Right ventricle myocardium inferior (tissue), 1 donor: ENCODE data around the gene ZBTB12. TPM values are rescaled to one million over a fixed set of nuclear protein-coding genes. Genes with fewer than 3 reads are reported as not detected.
"Not testable (repeated sequence)": the region's sequence is repeated elsewhere in the genome, so short reads cannot be mapped to it uniquely, and the experiment has no call there.

ENCODE experiments used
- ATAC-seq: fragments of 200-7000 bp; cut with Tn5 transposase; one replicate; pipeline ENCODE4 v1.9.1; 2020; ENCODE audit warnings: mild to moderate bottlenecking, moderate library complexity
- DNase-seq: peaks from one replicate; pipeline ENCODE4 v3.0.0; 2021; ENCODE audit errors: missing footprints
- intact Hi-C: fragments of 100-400 bp; cut with DNase I; formaldehyde crosslinking; loops from one replicate; pipeline ENCODE4 v1.11.0; 2022
- total RNA-seq: library from RNA; stranded (reverse); fragmentation: NEBNext Ultra II Directional; extraction: Animal tissue kit (Norgen Biotek cat#: 25700); gene quantifications from one replicate; pipeline ENCODE4 v1.2.1, GENCODE V29; 2021
- donor health status: DM: no; HTN: yes; CAD: no; lungs with severe emphysema.

The ZBTB12 gene
- total RNA-seq, 1 donor from 2014 or later, result 3.2 TPM

GRCh38 chr6:31927863-31928671, 26.2 kb upstream of the ZBTB12 start:
- intact Hi-C loops, result no loop called here
- no peak for DNase-seq
- no peak for ATAC-seq

GRCh38 chr6:31927242-31927862, 25.5 kb upstream of the ZBTB12 start, which contains the start of gene C2:
Gene C2, plus strand, starts transcription at chr6:31927717. Its CDS starts 36 bp downstream, at chr6:31927753.
- intact Hi-C loops, result no loop called here
- no peak for DNase-seq
- no peak for ATAC-seq

- intact Hi-C loops, result no loop called here
- DNase-seq (no peak), ATAC-seq (no peak)
Observed at GRCh38 chr6:31922942-31923341, 21.1 kb upstream of the ZBTB12 start.

- ATAC-seq, result no peak
- DNase-seq, result no peak
- intact Hi-C loops, result no loop called here
Observed at GRCh38 chr6:31920811-31921210, 18.9 kb upstream of the ZBTB12 start.

- ATAC-seq (no peak), DNase-seq (no peak)
- intact Hi-C loops, result no loop called here
Observed at GRCh38 chr6:31919624-31920303, 17.9 kb upstream of the ZBTB12 start.

DNA sequence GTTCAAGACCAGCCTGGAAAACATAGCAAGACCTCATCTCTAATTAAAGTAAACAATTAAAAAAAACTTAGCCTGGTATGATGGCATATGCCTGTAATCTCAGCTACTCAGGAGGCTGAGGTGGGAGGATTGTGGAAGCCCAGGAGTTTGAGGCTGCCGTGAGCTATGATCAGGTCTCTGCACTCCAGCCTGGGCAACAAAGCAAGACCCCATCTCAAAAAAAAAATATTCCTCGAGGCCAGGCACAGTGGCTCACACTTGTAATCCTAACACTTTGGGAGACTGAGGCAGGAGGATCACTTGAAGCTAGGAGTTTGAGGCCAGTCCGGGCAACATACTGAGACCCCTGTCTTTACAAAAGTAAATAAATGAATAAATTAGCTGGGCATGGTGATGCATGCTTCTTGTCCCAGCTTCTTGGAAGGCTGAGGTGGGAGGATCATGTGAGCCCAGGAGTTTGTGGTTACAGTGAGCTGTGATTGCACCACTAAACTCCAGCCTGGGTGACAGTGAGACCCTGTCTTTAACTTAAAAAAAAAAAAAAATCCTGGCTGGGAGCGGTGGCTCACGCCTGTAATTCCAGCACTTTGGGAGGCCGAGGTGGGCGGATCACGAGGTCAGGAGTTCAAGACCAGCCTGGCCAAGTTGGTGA, 16.3 kb upstream of the ZBTB12 start:
- ATAC-seq, result no peak
- DNase-seq, result no peak
- intact Hi-C loops, result no loop called here

DNA sequence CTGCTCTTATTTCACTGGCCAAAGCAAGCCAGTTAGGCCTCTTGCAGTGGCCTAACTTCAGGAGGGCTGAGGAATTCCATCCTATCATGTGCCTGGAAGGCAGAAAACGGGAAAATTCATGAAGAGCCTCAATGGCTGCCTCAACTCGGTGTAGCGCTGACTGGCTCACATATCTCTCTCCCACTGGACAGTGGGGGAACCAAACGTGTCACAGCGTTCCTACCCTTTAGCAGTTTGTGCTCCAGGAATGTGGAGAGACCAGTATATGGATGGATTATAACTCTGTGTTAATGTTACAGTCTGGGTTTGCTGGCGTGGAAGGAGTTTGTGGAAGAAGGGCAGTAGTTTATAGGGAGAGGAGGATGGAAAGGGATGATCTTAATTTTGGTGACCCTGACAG, 13.9 kb upstream of the ZBTB12 start:
- DNase-seq (no peak), ATAC-seq (no peak)
- intact Hi-C loops, result no loop called here

DNA sequence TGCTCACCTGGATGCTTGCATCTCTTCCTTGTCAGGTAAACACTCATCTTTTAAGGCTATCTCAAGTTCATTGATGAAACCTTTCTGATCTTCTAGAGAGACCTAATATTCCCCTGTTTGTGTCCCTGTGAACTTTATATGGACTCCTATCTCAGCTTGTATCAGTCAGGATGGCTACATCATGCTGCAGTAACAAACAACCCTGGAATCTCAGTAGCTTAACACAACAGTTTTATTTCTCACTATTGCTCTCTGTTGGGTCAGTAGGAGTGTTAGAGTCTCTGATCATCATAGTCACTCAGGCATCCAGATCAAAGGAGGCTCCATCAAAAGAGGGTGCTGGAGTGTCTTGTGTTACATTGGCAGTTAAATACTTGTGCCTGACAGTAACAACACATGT, 13.5 kb upstream of the ZBTB12 start:
- DNase-seq (no peak), ATAC-seq (no peak)
- intact Hi-C loops, result no loop called here

- no peak for DNase-seq
- intact Hi-C loops, result no loop called here
- ATAC-seq, result no peak
Observed at GRCh38 chr6:31911826-31912585, 10.1 kb upstream of the ZBTB12 start.

- ATAC-seq, DNase-seq: not testable (repeated sequence)
- intact Hi-C loops, result loop anchor here (5.0 kb wide), 1 partner anchor 158 kb away; no protein-coding TSS in a partner anchor
Observed at GRCh38 chr6:31909298-31909697, 7.4 kb upstream of the ZBTB12 start.

- DNase-seq (no peak), ATAC-seq (no peak)
- intact Hi-C loops, result loop anchor here (5.0 kb wide), 1 partner anchor 159 kb away; no protein-coding TSS in a partner anchor
Observed at GRCh38 chr6:31908791-31909190, 6.9 kb upstream of the ZBTB12 start.

DNA sequence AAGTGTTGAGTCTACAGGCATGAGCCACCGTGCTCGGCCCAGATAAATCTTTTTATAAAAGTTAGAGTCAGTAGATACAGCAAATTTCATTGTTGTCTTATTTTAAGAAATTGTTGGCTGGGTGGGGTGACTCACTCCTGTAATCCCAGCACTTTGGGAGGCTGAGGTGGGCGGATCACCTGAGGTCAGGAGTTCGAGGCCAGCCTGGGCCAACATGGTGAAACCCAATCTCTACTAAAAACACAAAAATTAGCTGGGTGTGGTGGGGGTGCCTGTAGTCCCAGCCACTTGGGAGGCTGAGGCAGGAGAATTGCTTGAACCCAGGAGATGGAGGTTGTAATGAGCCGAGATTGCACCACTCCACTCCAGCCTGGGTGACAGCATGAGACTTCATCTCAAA, 6.4 kb upstream of the ZBTB12 start:
- DNase-seq, ATAC-seq: not testable (repeated sequence)
- intact Hi-C loops, result loop anchor here (5.0 kb wide), 1 partner anchor 159 kb away; no protein-coding TSS in a partner anchor

GRCh38 chr6:31907158-31907813, 5.4 kb upstream of the ZBTB12 start:
- DNase-seq, result no peak
- intact Hi-C loops, result loop anchor here (5.0 kb wide), 1 partner anchor 160 kb away; no protein-coding TSS in a partner anchor
- peak; percentile 14 for ATAC-seq

DNA sequence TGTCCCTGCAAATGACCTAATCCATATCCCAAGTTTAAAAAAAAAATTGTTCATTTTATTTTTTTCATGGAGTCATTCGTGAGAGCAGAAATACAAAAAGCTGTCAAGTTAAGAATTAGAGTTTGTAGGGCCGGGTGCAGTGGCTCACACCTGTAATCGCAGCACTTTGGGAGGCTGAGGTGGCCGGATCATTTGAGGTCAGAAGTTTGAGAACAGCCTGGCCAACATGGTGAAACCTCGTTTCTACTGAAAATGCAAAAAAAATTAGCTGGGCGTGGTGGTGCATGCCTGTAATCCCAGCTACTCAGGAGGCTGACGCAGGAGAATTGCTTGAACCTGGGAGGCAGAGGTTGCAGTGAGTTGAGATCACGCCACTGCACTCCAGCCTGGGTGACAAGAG, 4.8 kb upstream of the ZBTB12 start:
- not testable (repeated sequence) for ATAC-seq, DNase-seq
- intact Hi-C loops, result loop anchor here (5.0 kb wide), 1 partner anchor 161 kb away; no protein-coding TSS in a partner anchor

DNA sequence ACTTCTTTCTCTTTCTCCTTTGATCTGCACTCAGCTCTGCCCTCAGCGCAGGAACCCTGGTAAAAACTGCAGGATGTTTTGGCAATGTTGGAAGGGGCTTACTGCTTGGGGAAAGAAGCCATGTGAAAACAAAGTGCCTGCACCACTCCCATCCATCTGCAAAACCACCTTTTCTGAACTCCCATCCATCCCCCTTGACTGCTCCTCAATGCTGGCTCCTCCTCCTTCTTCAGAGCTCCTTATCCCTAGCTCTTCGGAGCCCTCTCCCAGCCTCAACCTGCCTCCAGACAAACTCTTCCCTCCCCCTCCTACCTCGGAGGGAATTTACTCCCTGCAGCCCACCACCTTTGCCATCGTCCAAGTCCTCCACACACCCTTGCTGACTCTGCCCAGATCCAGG, 4.2 kb upstream of the ZBTB12 start:
- intact Hi-C loops, result loop anchor here (5.0 kb wide), 1 partner anchor 161 kb away; no protein-coding TSS in a partner anchor
- DNase-seq (no peak), ATAC-seq (no peak)

DNA sequence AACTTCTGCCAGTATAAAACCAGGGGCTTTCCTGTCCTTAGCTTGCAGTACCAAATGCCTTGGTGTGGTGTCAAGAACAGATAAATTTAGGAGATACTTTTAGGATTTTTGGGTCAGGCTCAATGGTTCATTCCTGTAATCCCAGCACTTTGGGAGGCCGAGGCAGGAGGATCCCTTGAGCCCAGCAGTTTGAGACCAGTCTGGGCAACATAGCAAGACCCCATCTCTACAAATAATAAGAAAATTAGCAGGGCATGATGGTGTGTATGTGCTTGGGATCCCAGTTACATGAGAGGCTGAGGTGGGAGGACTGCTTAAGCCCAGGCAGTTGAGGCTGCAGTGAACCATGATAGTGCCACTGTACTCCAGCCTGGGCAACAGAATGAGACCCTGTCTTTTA, 3.2 kb upstream of the ZBTB12 start:
- intact Hi-C loops, result loop anchor here (5.0 kb wide), 1 partner anchor 162 kb away; no protein-coding TSS in a partner anchor
- ATAC-seq, result no peak
- DNase-seq, result no peak

- intact Hi-C loops, result loop anchor here (5.0 kb wide), 1 partner anchor 53 kb away; the partner anchor contains the start of genes NELFE and SKIC2
Observed at GRCh38 chr6:31903957-31904356, 2.1 kb upstream of the ZBTB12 start.

More at GRCh38 chr6:31903957-31904356, 2.1 kb upstream of the ZBTB12 start:
- ATAC-seq (no peak), DNase-seq (no peak)
